Karpas-422 (cell line): Measurements from ENCODE around the gene COL6A1. TPM values are rescaled to one million over a fixed set of nuclear protein-coding genes. Genes with fewer than 3 reads are reported as not detected.
"Not testable (repeated sequence)": the region's sequence is repeated elsewhere in the genome, so short reads cannot be mapped to it uniquely, and the experiment has no call there.

Experiments
- DNase-seq: peaks from one replicate; pipeline ENCODE4 v3.0.0-alpha.2; 2015
- H2AFZ ChIP-seq: fragments of 200-600 bp; sonication (generic); 2 replicates; pipeline ENCODE4 v1.6.1; 2014; ENCODE audit warnings: antibody characterized with exemption, low read length, mixed read lengths
- H3K27ac ChIP-seq: fragments of 200-600 bp; sonication (generic); 2 replicates; pipeline ENCODE4 v1.5.1; 2014; ENCODE audit warnings: mild to moderate bottlenecking, low read length, moderate library complexity
- H3K27me3 ChIP-seq: fragments of 200-600 bp; sonication (generic); 2 replicates; pipeline ENCODE4 v1.6.1; 2014; ENCODE audit warnings: low read length, mixed read lengths
- H3K36me3 ChIP-seq: fragments of 200-600 bp; sonication (generic); 2 replicates; pipeline ENCODE4 v1.6.1; 2014; ENCODE audit warnings: low read length, mixed read lengths; ENCODE audit not compliant: insufficient read depth
- H3K4me1 ChIP-seq: fragments of 200-600 bp; sonication (generic); 2 replicates; pipeline ENCODE4 v1.6.1; 2014; ENCODE audit warnings: mild to moderate bottlenecking, low read length, mixed read lengths
- H3K4me2 ChIP-seq: fragments of 200-600 bp; sonication (generic); 2 replicates; pipeline ENCODE4 v1.6.1; 2014; ENCODE audit warnings: low read length, low read depth, mild to moderate bottlenecking; ENCODE audit not compliant: poor library complexity, severe bottlenecking
- H3K4me3 ChIP-seq: fragments of 200-600 bp; sonication (generic); 2 replicates; pipeline ENCODE4 v1.5.1; 2014; ENCODE audit warnings: mild to moderate bottlenecking, antibody characterized with exemption, low read length, mixed read lengths
- H3K79me2 ChIP-seq: fragments of 200-600 bp; sonication (generic); 2 replicates; pipeline ENCODE4 v1.6.1; 2014; ENCODE audit warnings: mild to moderate bottlenecking, low read length, mixed read lengths
- H3K9ac ChIP-seq: fragments of 200-600 bp; sonication (generic); 2 replicates; pipeline ENCODE4 v1.6.0; 2014; ENCODE audit warnings: low read length
- H3K9me2 ChIP-seq: fragments of 200-600 bp; sonication (generic), shearing (Covaris generic); replicated peaks from 2 replicates; pipeline ENCODE4 v1.6.0; 2014; ENCODE audit warnings: mild to moderate bottlenecking, low read length, moderate library complexity; ENCODE audit not compliant: insufficient read depth
- H3K9me3 ChIP-seq: fragments of 300-700, 200-600 bp; sonication (generic); 2 replicates; pipeline ENCODE4 v1.6.1; 2014; ENCODE audit warnings: low read length, mixed read lengths
- H4K20me1 ChIP-seq: fragments of 200-600 bp; sonication (generic); 2 replicates; pipeline ENCODE4 v1.6.1; 2014; ENCODE audit warnings: mild to moderate bottlenecking, antibody characterized with exemption, low read length, low read depth; ENCODE audit not compliant: insufficient read depth
- total RNA-seq: library from RNA; depleted of rRNA; stranded (reverse); fragments of >200 nt; shearing (Covaris generic); gene quantifications from 2 replicates; pipeline ENCODE4 v1.2.3, GENCODE V29; 2014; ENCODE audit warnings: low replicate concordance

COL6A1 gene
- total RNA-seq, 1 experiment from 2014 or later: not detected

DNA sequence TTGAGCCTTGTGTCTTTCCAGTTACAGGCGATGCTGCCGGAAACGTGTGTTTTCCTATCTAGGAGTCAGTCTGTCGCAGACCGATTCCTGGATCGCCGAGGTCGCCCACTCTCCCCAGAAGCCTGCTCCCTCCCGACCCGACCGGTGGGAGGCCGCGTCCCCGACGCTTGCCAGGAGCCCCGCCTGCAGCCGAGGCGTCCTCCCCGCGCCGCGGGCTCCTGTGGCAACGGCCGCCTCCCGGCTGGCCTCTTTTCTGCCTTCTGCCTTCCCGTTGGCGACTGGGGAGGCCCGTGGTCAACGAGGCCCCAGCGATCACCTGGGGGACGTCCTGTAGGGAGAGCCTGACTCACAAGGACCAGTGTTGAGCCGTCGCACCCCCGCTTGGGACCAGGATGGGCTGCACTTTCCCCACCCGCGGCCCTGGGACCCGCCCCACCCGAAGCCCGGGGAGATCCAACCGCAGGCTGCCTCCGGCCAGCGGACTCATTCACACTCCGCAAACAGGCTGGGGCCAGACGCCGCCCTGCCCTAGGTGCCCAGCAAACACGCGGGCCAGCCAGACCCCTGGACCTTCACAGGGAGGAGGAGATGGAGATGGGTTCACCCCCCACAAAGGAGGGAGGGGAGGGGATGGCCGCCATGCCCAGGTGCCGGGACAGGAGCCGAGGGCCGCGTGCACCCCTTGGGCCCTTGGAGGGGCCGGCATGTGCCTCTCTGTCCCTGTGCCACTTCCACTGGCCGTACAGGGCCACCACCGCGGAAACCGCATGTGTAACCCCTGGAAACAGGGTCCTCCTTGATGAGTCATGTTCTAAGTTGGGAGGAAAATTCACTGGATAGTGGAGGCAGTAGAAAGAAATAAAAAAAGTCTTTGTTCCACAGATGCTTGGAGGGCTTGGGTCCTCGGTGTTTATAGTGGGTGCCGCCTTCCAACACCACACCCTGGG, 7.2 kb upstream of the COL6A1 start:
- no peaks in the 10 kb centered on the region for H3K9me3 ChIP-seq

DNA sequence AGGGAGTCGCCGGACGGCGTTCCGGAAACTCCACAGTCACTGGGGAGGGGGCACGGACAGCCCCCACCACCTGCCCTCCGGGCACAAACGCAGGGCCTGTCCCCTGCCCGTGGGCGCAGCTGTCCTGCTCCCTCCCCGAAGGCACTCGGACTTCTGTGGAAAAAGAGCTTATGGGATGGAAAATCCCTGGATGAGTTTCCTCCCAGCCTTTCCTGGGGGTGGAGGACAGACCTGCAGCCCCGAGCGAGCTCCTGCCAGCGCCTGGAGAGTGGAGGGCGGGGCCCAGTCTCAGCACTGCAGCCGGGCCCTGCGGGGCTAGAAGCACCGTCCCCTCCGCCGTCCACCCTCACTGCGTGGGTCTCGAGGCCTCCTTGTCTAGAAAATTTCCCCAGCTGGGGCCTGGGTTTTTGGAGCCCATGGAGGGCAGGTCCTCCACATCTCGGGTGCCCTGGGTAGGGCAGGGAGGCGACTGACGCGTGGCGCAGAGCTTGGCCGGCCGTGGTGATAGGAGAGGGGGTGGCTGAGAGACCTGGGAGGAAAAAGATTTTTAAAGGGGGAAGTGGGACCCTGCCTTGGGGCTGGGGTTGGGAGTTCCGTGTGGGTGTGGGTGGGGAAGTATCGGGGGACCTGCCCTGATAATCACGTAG, 6.4 kb upstream of the COL6A1 start:
- Histone ChIP-seq H3K4me3 (no peak overlapping the region), H3K9me3 (no peaks in the 10 kb centered on the region), H3K27me3 (no peaks in the 10 kb centered on the region), H2AFZ (no peak overlapping the region), H3K79me2 (no peaks in the 10 kb centered on the region), H4K20me1 (no peaks in the 10 kb centered on the region), H3K9ac (no peak overlapping the region), H3K4me1 (no peaks in the 10 kb centered on the region), H3K4me2 (no peak overlapping the region), H3K27ac (no peak overlapping the region), H3K36me3 (no peaks in the 10 kb centered on the region), H3K9me2 (no peaks in the 10 kb centered on the region)
- no peak for DNase-seq

More for the DNA sequence above, 7.2 kb upstream of the COL6A1 start:
- H3K27ac ChIP-seq: no peak overlapping the region
- no peaks in the 10 kb centered on the region for H3K4me1 ChIP-seq
- no peaks in the 10 kb centered on the region for H4K20me1 ChIP-seq
- H3K9ac ChIP-seq: no peak overlapping the region
- H3K27me3 ChIP-seq: no peaks in the 10 kb centered on the region
- no peak for DNase-seq
- no peaks in the 10 kb centered on the region for H3K36me3 ChIP-seq
- no peak overlapping the region for H2AFZ ChIP-seq
- no peaks in the 10 kb centered on the region for H3K9me2 ChIP-seq
- H3K4me3 ChIP-seq: no peak overlapping the region
- H3K4me2 ChIP-seq: no peak overlapping the region
- no peaks in the 10 kb centered on the region for H3K79me2 ChIP-seq

DNA sequence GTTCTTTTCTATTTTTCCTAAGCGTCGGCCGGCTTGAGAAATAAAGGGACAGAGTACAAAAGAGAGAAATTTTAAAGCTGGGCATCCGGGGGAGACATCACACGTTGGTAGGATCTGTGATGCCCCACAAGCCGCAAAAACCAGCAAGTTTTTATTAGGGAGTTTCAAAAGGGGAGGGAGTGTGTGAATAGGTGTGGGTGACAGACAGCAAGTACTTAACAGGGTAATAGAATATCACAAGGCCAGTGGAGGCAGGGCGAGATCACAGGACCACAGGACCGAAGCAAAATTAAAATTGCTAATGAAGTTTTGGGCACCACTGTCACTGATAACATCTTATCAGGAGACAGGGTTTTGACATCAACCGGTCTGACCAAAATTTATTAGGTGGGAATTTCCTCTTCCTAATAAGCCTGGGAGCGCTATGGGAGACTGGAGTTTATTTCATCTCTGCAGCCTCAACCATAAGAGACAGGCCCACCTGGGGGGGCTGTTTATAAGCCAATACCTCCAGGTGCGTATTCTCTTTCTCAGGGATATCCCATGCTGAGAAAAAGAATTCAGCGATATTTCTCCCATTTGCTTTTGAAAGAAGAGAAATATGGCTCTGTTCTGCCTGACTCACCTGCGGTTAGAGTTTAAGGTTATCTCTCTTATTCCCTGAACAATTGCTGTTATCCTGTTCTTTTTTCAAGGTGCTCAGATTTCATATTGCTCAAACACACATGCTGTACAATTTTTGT, 5.7 kb upstream of the COL6A1 start:
- H3K4me3 ChIP-seq, H3K27me3 ChIP-seq, H3K4me2 ChIP-seq, H3K36me3 ChIP-seq, H3K4me1 ChIP-seq, DNase-seq, H3K79me2 ChIP-seq, H3K27ac ChIP-seq, H2AFZ ChIP-seq, H3K9ac ChIP-seq, H4K20me1 ChIP-seq, H3K9me2 ChIP-seq, H3K9me3 ChIP-seq: not testable (repeated sequence)

DNA sequence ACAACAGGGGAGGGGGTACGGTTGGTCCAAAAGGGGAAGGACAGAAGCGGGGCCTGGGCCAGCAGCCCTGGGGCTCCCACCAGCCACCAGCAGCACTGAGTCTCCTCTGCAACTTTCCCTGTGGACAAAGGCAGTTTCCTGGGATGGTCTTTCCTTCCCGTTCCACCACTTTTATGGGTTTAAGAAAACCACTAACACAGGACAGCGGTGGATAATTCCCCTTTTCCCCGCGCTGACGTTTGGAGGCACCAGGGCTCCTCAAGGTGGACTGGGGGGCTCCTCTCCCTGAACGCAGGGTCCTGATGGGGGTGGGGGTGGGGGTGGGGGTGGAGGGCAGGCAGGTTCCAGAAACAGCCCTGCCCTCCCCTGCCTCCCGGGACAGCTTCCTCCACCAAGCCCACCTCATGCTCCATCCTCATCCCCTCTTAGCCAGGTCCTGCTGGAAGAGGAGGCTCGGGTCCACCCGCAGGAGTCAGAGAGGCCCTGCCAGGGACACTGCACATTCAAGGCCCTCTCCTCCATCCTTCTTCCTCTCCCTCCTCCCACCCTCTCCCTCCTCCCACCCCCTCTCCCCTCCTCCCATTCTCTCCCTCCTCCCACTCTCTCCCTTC, 4.8 kb upstream of the COL6A1 start:
- Histone ChIP-seq H3K27me3 (no peaks in the 10 kb centered on the region), H3K9me2 (no peaks in the 10 kb centered on the region), H3K36me3 (no peaks in the 10 kb centered on the region), H3K4me1 (no peaks in the 10 kb centered on the region), H3K79me2 (no peaks in the 10 kb centered on the region), H3K4me3 (no peak overlapping the region), H3K9ac (no peak overlapping the region), H3K4me2 (no peak overlapping the region), H4K20me1 (no peaks in the 10 kb centered on the region), H2AFZ (no peak overlapping the region), H3K9me3 (no peaks in the 10 kb centered on the region), H3K27ac (no peak overlapping the region)
- no peak for DNase-seq

DNA sequence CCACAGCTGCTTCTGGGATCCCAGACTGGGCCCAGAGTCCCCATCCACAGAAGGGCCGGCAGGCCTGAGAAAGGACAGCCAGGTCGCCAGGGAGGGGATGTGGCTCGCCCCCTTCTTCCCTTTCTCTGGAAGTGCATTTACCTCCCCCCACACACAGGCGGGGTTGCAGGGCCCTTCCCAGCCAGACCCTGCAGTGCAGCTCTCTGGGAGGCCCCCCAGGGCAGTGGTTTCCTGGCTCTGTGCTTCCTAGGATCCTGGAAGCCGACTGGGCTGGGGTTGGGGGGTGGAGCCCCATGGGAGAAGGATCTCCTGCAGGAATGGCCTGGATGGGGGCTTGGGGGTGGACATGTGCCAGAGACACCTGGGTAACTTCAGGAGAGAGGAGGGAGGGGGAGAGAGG, 4.2 kb upstream of the COL6A1 start:
- no peaks in the 10 kb centered on the region for H3K4me1 ChIP-seq
- no peak overlapping the region for H2AFZ ChIP-seq
- no peaks in the 10 kb centered on the region for H3K9me3 ChIP-seq
- no peaks in the 10 kb centered on the region for H4K20me1 ChIP-seq
- no peak overlapping the region for H3K4me2 ChIP-seq
- H3K9ac ChIP-seq: no peak overlapping the region
- no peaks in the 10 kb centered on the region for H3K9me2 ChIP-seq
- H3K27ac ChIP-seq: no peak overlapping the region
- H3K79me2 ChIP-seq: no peaks in the 10 kb centered on the region
- no peaks in the 10 kb centered on the region for H3K27me3 ChIP-seq
- no peaks in the 10 kb centered on the region for H3K36me3 ChIP-seq
- H3K4me3 ChIP-seq: no peak overlapping the region
- no peak for DNase-seq

DNA sequence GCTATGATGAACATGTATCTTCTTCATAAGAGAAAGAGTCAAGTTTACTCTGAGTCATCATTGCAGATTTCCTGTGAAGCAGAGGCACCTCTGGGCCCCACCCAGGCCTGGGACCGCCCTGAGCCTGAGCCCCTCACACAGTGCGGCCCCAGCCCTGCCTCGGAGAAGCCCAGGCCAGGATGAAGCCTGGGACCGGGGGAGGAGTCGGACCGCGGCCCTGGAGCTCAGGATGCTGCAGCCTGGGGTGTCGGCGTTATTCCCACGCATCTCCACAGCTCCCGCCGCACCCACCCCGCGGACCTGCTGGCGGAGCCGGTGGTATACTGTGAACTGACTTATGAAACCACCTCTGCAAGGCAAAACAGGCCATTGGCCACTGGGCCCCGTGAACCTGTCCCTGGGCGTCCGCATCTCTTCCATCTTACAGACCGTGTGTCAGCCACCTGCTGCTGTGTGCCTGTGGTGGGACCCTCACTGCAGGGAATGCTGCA, 2.4 kb upstream of the COL6A1 start:
- Histone ChIP-seq H2AFZ (no peak overlapping the region), H3K36me3 (no peaks in the 10 kb centered on the region), H3K27me3 (no peaks in the 10 kb centered on the region), H3K27ac (no peak overlapping the region), H3K9ac (no peak overlapping the region), H3K9me2 (no peaks in the 10 kb centered on the region), H3K4me1 (no peaks in the 10 kb centered on the region), H3K9me3 (no peaks in the 10 kb centered on the region), H3K4me2 (no peak overlapping the region), H3K79me2 (no peaks in the 10 kb centered on the region), H4K20me1 (no peaks in the 10 kb centered on the region), H3K4me3 (no peak overlapping the region)
- DNase-seq: no peak

DNA sequence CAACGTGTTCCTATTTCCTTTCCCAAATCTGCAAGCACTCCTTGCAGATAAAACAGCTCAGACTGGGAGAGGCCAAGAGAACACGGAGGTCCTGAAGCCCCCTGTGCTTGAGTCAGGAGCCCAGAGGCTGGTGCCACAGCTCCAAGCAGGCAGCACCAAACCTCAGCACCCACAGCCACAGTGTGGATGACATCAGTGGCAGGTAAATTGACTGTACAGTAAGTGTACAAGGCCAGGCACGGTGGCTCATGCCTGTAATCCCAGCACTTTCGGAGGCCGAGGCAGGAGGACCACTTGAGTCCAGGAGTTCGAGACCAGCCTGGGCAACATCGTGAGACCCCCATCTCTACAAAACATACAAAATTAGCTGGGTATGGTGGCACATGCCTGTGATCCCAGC, 1.9 kb upstream of the COL6A1 start:
- no peaks in the 10 kb centered on the region for H3K36me3 ChIP-seq

More for the DNA sequence above, 1.9 kb upstream of the COL6A1 start:
- Histone ChIP-seq H4K20me1 (no peaks in the 10 kb centered on the region), H2AFZ (no peak overlapping the region), H3K9ac (no peak overlapping the region), H3K4me3 (no peak overlapping the region), H3K4me2 (no peak overlapping the region), H3K79me2 (no peaks in the 10 kb centered on the region), H3K9me2 (no peaks in the 10 kb centered on the region), H3K4me1 (no peaks in the 10 kb centered on the region), H3K27ac (no peak overlapping the region), H3K27me3 (no peaks in the 10 kb centered on the region), H3K9me3 (no peaks in the 10 kb centered on the region)
- no peak for DNase-seq
